Calu3 (cell line): ENCODE data around the gene NDUFAF7. TPM values are rescaled to one million over a fixed set of nuclear protein-coding genes. Genes with fewer than 3 reads are reported as not detected.
A peak's percentile ranks its signal among the peaks of the same experiment; 100 is the strongest.

ENCODE experiments used
- BruUV-seq: library from RNA; stranded (reverse); fragments of 400-500 nt; replicated peaks from 2 replicates; lab custom pipeline; 2021; lab: Mats Ljungman, UMichigan
- CTCF ChIA-PET: fragments of 300-600 bp; sonication (Branson Sonifier 250); formaldehyde crosslinking; loops from one replicate; lab custom pipeline; 2022; ENCODE audit warnings: antibody characterized with exemption; lab: Charles Lee
- DNase-seq: peaks from one replicate; pipeline ENCODE4 v3.0.0; 2022
- H3K27ac Mint-ChIP-seq: one replicate; pipeline ENCODE4 v1.8.0; 2022; ENCODE audit warnings: mixed read lengths; ENCODE audit not compliant: unreplicated experiment
- H3K27me3 Mint-ChIP-seq: one replicate; pipeline ENCODE4 v1.8.0; 2022; ENCODE audit warnings: mixed read lengths; ENCODE audit not compliant: unreplicated experiment
- H3K36me3 Mint-ChIP-seq: one replicate; pipeline ENCODE4 v1.8.0; 2022; ENCODE audit warnings: mild to moderate bottlenecking, moderate library complexity, mixed read lengths; ENCODE audit not compliant: insufficient read depth, unreplicated experiment
- H3K4me1 Mint-ChIP-seq: one replicate; pipeline ENCODE4 v1.8.0; 2022; ENCODE audit warnings: mild to moderate bottlenecking, low read depth, mixed read lengths; ENCODE audit not compliant: unreplicated experiment
- H3K4me3 Mint-ChIP-seq: one replicate; pipeline ENCODE4 v1.8.0; 2022; ENCODE audit warnings: mild to moderate bottlenecking, low read depth, moderate library complexity, mixed read lengths; ENCODE audit not compliant: unreplicated experiment
- H3K9me3 Mint-ChIP-seq: one replicate; pipeline ENCODE4 v1.8.0; 2022; ENCODE audit warnings: low read depth, mixed read lengths; ENCODE audit not compliant: unreplicated experiment
- CTCF ChIP-seq: fragments of 200-600 bp; IDR thresholded peaks from one replicate; pipeline ENCODE4 v1.8.0; 2022; ENCODE audit warnings: antibody characterized with exemption; ENCODE audit not compliant: unreplicated experiment
- intact Hi-C: fragments of 100-400 bp; cut with micrococcal nuclease; formaldehyde crosslinking; loops from one replicate; pipeline ENCODE4 v1.10.0; 2022; ENCODE audit not compliant: unreplicated experiment
- total RNA-seq: library from RNA; stranded (reverse); gene quantifications from 2 replicates; pipeline ENCODE4 v1.2.3, GENCODE V29; 2022

The NDUFAF7 gene
- total RNA-seq, 1 experiment from 2014 or later: 22.3 TPM

GRCh38 chr2:37230581-37230980 is 877 bp upstream of the NDUFAF7 start:
- CTCF ChIA-PET: no interaction called here
- Mint-ChIP-seq H3K27me3 (no peaks in the 10 kb centered on the region), H3K36me3 (no peaks in the 10 kb centered on the region), H3K9me3 (no peaks in the 10 kb centered on the region), H3K4me3 (no peak overlapping the region), H3K27ac (no peak overlapping the region), H3K4me1 (peaks cover 15% of the 10 kb centered on the region)
- DNase-seq: no peak
- BruUV-seq: no TSS peak
- intact Hi-C loops: loop anchor here (5.0 kb wide), 1 partner anchor 83 kb away; no protein-coding TSS in a partner anchor
- TF ChIP-seq CTCF: no peak

GRCh38 chr2:37232131-37232933 is 874 bp downstream of the NDUFAF7 start:
- intact Hi-C loops: loop anchor here (5.0 kb wide), 1 partner anchor 85 kb away; no protein-coding TSS in a partner anchor
- no peak overlapping the region for H3K27ac Mint-ChIP-seq
- peaks cover 6% of the 10 kb centered on the region for H3K4me1 Mint-ChIP-seq
- DNase-seq: peak; percentile 9
- BruUV-seq: no TSS peak
- H3K4me3 Mint-ChIP-seq: no peak overlapping the region
- no peaks in the 10 kb centered on the region for H3K9me3 Mint-ChIP-seq
- no peak for TF ChIP-seq CTCF
- H3K27me3 Mint-ChIP-seq: no peaks in the 10 kb centered on the region
- CTCF ChIA-PET: no interaction called here
- H3K36me3 Mint-ChIP-seq: peaks cover 9% of the 10 kb centered on the region

GRCh38 chr2:37243435-37243834 is 12.0 kb downstream of the NDUFAF7 start:
- no peak for TF ChIP-seq CTCF
- no peak for DNase-seq
- Mint-ChIP-seq H3K4me1 (no peaks in the 10 kb centered on the region), H3K4me3 (no peak overlapping the region), H3K27me3 (no peaks in the 10 kb centered on the region), H3K9me3 (no peaks in the 10 kb centered on the region), H3K27ac (no peak overlapping the region), H3K36me3 (peaks cover 14% of the 10 kb centered on the region)
- CTCF ChIA-PET: no interaction called here
- no TSS peak for BruUV-seq
- intact Hi-C loops: no loop called here

GRCh38 chr2:37244017-37244416 is 12.6 kb downstream of the NDUFAF7 start:
- CTCF ChIA-PET: no interaction called here
- H3K9me3 Mint-ChIP-seq: no peaks in the 10 kb centered on the region
- no peak overlapping the region for H3K27ac Mint-ChIP-seq
- no peak for TF ChIP-seq CTCF
- no TSS peak for BruUV-seq
- no peaks in the 10 kb centered on the region for H3K4me1 Mint-ChIP-seq
- H3K4me3 Mint-ChIP-seq: no peak overlapping the region
- H3K27me3 Mint-ChIP-seq: no peaks in the 10 kb centered on the region
- peaks cover 19% of the 10 kb centered on the region for H3K36me3 Mint-ChIP-seq
- no peak for DNase-seq
- intact Hi-C loops: no loop called here
